SK-N-MC (cell line): ENCODE data around the gene CYB5R4.

Source experiments
- EZH2 ChIP-seq: fragments of 200-600 bp; sonication (generic); IDR thresholded peaks from one replicate; pipeline ENCODE4 v1.6.1; 2017; ENCODE audit warnings: antibody characterized with exemption
- POLR2AphosphoS5 ChIP-seq: IDR thresholded peaks from 2 replicates; pipeline ENCODE4 v1.6.1; 2012; ENCODE audit warnings: mild to moderate bottlenecking, low read depth, low read length, borderline replicate concordance

GRCh38 chr6:83860782-83861495 is 1.4 kb downstream of the CYB5R4 start:
- TF ChIP-seq POLR2AphosphoS5 (no peak), EZH2 (no peak)
